PFSK-1 (cell line): Measurements from ENCODE around the gene PIWIL4.

Source experiments
- FOXP2 ChIP-seq: optimal IDR thresholded peaks from 2 replicates; pipeline ENCODE3; 2011; ENCODE audit warnings: borderline replicate concordance, control low read depth, inconsistent platforms; ENCODE audit not compliant: insufficient read depth; ENCODE audit errors: extremely low read length, extremely low read depth
- POLR2AphosphoS5 ChIP-seq: IDR thresholded peaks from 2 replicates; pipeline ENCODE4 v1.6.1; 2012; ENCODE audit warnings: low read depth, mild to moderate bottlenecking, control low read depth, low read length, moderate library complexity
- SIN3A ChIP-seq: IDR thresholded peaks from 2 replicates; pipeline ENCODE4 v1.6.1; 2012; ENCODE audit warnings: mild to moderate bottlenecking, low read length, moderate library complexity, borderline replicate concordance; ENCODE audit not compliant: insufficient read depth
- TAF1 ChIP-seq: IDR thresholded peaks from 2 replicates; pipeline ENCODE4 v1.6.1; 2012; ENCODE audit warnings: low read length, control low read depth, borderline replicate concordance; ENCODE audit not compliant: insufficient read depth
- TF ChIP-seq, protein P1 (sequence below), 2 experiments: IDR thresholded peaks; 2 replicates each; pipeline versions ENCODE4 v1.6.1 to v1.8.0; 2011 to 2012; ENCODE audit warnings: low read depth in 2 of 2, low read length in 2 of 2, control low read depth in 1 of 2, inconsistent platforms in 1 of 2, mild to moderate bottlenecking in 1 of 2, moderate library complexity in 1 of 2; ENCODE audit not compliant: insufficient read depth in 1 of 2

Gene PIWIL4

GRCh38 chr11:94639901-94640721 is 72.9 kb downstream of the PIWIL4 start:
- TF ChIP-seq FOXP2 (no peak), TAF1 (no peak), POLR2AphosphoS5 (no peak), SIN3A (no peak)
- TF ChIP-seq, protein P1, sequence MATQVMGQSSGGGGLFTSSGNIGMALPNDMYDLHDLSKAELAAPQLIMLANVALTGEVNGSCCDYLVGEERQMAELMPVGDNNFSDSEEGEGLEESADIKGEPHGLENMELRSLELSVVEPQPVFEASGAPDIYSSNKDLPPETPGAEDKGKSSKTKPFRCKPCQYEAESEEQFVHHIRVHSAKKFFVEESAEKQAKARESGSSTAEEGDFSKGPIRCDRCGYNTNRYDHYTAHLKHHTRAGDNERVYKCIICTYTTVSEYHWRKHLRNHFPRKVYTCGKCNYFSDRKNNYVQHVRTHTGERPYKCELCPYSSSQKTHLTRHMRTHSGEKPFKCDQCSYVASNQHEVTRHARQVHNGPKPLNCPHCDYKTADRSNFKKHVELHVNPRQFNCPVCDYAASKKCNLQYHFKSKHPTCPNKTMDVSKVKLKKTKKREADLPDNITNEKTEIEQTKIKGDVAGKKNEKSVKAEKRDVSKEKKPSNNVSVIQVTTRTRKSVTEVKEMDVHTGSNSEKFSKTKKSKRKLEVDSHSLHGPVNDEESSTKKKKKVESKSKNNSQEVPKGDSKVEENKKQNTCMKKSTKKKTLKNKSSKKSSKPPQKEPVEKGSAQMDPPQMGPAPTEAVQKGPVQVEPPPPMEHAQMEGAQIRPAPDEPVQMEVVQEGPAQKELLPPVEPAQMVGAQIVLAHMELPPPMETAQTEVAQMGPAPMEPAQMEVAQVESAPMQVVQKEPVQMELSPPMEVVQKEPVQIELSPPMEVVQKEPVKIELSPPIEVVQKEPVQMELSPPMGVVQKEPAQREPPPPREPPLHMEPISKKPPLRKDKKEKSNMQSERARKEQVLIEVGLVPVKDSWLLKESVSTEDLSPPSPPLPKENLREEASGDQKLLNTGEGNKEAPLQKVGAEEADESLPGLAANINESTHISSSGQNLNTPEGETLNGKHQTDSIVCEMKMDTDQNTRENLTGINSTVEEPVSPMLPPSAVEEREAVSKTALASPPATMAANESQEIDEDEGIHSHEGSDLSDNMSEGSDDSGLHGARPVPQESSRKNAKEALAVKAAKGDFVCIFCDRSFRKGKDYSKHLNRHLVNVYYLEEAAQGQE (IDR thresholded peaks at IDR 0.05; ENCODE audit: insufficient read depth in 1 of 2, low read depth in 2 of 2, low read length in 2 of 2), result no peak

DNA sequence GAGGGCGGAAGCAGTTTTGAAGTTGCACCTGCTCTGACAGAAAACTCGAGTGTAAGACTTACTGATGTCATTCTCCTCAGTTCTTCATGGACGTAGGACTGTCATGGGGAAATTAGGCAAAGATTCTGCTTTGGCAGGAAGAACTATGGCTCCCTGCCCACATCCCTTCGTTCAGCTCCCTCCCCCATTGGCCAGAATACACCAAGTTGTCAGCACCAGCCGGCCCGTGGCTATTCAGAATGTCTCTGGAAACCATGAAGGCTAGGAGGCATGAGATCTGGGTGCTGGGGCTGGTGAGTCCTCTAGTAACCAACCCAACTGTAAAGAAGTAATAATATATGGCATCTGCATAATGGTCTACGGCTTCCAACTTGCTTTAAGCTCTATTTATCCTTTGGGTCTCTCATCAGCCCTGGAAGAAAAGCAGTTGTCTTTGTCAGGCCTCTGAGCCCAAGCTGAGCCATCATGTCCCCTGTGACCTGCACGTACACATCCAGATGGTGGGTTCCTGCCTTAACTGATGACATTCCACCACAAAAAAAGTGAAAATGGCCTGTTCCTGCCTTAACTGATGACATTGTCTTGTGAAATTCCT is 74.1 kb downstream of the PIWIL4 start:
- TF ChIP-seq FOXP2 (no peak), TAF1 (no peak), POLR2AphosphoS5 (no peak), SIN3A (no peak)
- TF ChIP-seq, protein P1 (IDR thresholded peaks at IDR 0.05; ENCODE audit: insufficient read depth in 1 of 2, low read depth in 2 of 2, low read length in 2 of 2), result no peak

DNA sequence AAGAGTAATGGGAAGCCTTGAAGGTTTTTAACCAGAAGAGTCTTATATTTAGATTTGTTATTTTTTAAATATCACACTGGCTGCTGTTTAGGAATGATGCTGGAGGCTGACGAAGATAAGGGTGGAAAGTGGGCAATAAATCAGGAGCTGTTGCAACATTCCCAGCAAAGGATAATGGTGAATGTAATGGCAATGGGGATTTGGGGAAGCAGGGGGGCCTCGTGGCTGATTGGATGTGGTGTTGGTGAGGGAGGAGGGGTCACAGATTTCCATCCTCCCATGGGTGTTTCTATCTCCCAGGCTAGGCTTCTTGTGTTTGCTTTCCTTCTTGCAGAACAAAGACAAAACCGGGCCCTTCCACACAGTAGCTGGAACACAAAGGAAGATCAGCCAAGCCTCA is 80.8 kb downstream of the PIWIL4 start:
- TF ChIP-seq POLR2AphosphoS5, result no peak

- no peak for TF ChIP-seq FOXP2
Observed at GRCh38 chr11:94648789-94649188, 81.6 kb downstream of the PIWIL4 start.

GRCh38 chr11:94649254-94649653 is 82.1 kb downstream of the PIWIL4 start:
- TF ChIP-seq FOXP2 (no peak), SIN3A (no peak), TAF1 (no peak), POLR2AphosphoS5 (no peak)
- TF ChIP-seq, protein P1 (IDR thresholded peaks at IDR 0.05; ENCODE audit: insufficient read depth in 1 of 2, low read depth in 2 of 2, low read length in 2 of 2), result no peak

DNA sequence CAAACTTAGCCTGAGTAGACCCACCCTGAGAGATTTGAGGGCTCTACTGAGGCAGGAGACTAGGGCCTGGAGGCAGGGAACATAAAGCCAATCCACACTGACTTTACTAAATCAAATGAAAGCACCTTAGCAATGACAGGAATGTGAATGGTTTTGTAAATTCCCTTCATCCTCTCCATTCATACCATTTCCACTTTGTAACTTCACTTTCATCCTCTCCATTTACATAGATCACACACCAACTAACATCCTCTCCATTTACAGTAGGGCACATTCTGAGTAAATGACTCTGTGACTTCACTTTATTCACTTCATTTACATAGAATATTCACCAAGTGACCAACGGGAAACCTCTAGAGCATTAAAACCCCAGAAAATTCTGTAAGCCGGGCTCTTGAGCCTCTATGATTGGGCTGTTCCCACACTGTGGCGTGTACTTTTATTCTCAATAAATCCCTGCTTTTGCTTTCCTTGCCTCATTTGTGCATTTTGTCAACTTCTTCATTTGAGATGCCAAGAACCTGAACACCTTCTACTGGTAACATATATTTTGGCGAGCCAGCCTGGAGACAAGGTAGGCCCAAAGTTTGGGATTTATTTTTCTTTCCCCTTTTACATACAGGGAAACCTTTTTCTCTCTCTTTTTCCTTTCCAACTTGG is 82.9 kb downstream of the PIWIL4 start:
- TF ChIP-seq SIN3A (no peak), POLR2AphosphoS5 (no peak), FOXP2 (no peak), TAF1 (no peak)
- TF ChIP-seq, protein P1 (IDR thresholded peaks at IDR 0.05; ENCODE audit: insufficient read depth in 1 of 2, low read depth in 2 of 2, low read length in 2 of 2), result no peak
